Liver (tissue), 9 donors: ENCODE data around the gene SUMO1. TPM values are rescaled to one million over a fixed set of nuclear protein-coding genes. Genes with fewer than 3 reads are reported as not detected.

Source experiments
- DNase-seq: peaks from one replicate; pipeline ENCODE4 v3.0.0-alpha.2; 2017; ENCODE audit warnings: low spot score
- H3K27ac ChIP-seq, 2 donors: one replicate each; pipeline ENCODE4 v1.7.0; 2013; ENCODE audit warnings: inconsistent platforms in 2 of 2, low read length in 2 of 2, control low read depth in 1 of 2, low read depth in 1 of 2, mild to moderate bottlenecking in 1 of 2
- H3K27me3 ChIP-seq, 4 donors: one replicate each; pipeline versions ENCODE4 v1.6.1 to v1.7.0; 2013; ENCODE audit warnings: low read length in 3 of 4, inconsistent platforms in 1 of 4, mild to moderate bottlenecking in 1 of 4, moderate library complexity in 1 of 4; ENCODE audit not compliant: control insufficient read depth in 4 of 4, insufficient read depth in 4 of 4
- H3K36me3 ChIP-seq, 4 donors: one replicate each; pipeline versions ENCODE4 v1.6.1 to v1.7.0; 2013; ENCODE audit warnings: low read length in 3 of 4, mild to moderate bottlenecking in 3 of 4, low read depth in 1 of 4, moderate library complexity in 1 of 4; ENCODE audit not compliant: control insufficient read depth in 4 of 4, insufficient read depth in 3 of 4
- H3K4me1 ChIP-seq, 4 donors: one replicate each; pipeline versions ENCODE4 v1.6.1 to v1.7.0; 2013; ENCODE audit warnings: low read length in 3 of 4, mild to moderate bottlenecking in 3 of 4, moderate library complexity in 1 of 4; ENCODE audit not compliant: control insufficient read depth in 4 of 4, insufficient read depth in 4 of 4
- H3K4me3 ChIP-seq, 3 donors: one replicate each; pipeline versions ENCODE4 v1.6.1 to v1.7.0; 2013; ENCODE audit warnings: low read length in 3 of 3, control low read depth in 1 of 3, low read depth in 1 of 3, mild to moderate bottlenecking in 1 of 3
- H3K9ac ChIP-seq, 2 donors: one replicate each; pipeline ENCODE4 v1.7.0; 2013; ENCODE audit warnings: low read length in 2 of 2, mild to moderate bottlenecking in 2 of 2, moderate library complexity in 2 of 2, control low read depth in 1 of 2, low read depth in 1 of 2
- H3K9me3 ChIP-seq, 4 donors: one replicate each; pipeline versions ENCODE4 v1.6.1 to v1.7.0; 2013; ENCODE audit warnings: low read length in 3 of 4; ENCODE audit not compliant: control insufficient read depth in 4 of 4
- EGR1 ChIP-seq, 2 donors: IDR thresholded peaks; 2 replicates each; pipeline ENCODE4 v1.6.1; 2016 to 2018; ENCODE audit warnings: antibody characterized with exemption in 2 of 2, low read depth in 2 of 2
- FOXA1 ChIP-seq: IDR thresholded peaks from 2 replicates; pipeline ENCODE4 v1.6.1; 2016; ENCODE audit warnings: antibody characterized with exemption
- FOXA2 ChIP-seq: IDR thresholded peaks from 2 replicates; pipeline ENCODE4 v1.6.1; 2016; ENCODE audit warnings: antibody characterized with exemption
- HNF4A ChIP-seq, 2 donors: conservative IDR thresholded peaks; 2 replicates each; pipeline ENCODE4 v1.6.1; 2016; ENCODE audit warnings: antibody characterized with exemption in 2 of 2, mild to moderate bottlenecking in 2 of 2
- HNF4G ChIP-seq: IDR thresholded peaks from 2 replicates; pipeline ENCODE4 v1.6.1; 2016; ENCODE audit warnings: antibody characterized with exemption
- JUND ChIP-seq, 2 donors: IDR thresholded peaks; 2 replicates each; pipeline ENCODE4 v1.6.1; 2016; ENCODE audit warnings: antibody characterized with exemption in 2 of 2
- MAX ChIP-seq: IDR thresholded peaks from 2 replicates; pipeline ENCODE4 v1.6.1; 2016; ENCODE audit warnings: antibody characterized with exemption
- NR2F2 ChIP-seq: IDR thresholded peaks from 2 replicates; pipeline ENCODE4 v1.6.1; 2016; ENCODE audit warnings: antibody characterized with exemption
- REST ChIP-seq: IDR thresholded peaks from 2 replicates; pipeline ENCODE4 v1.6.1; 2016; ENCODE audit warnings: antibody characterized with exemption, mild to moderate bottlenecking
- RXRA ChIP-seq, 2 donors: IDR thresholded peaks; 2 replicates each; pipeline ENCODE4 v1.6.1; 2017 to 2018; ENCODE audit warnings: antibody characterized with exemption in 2 of 2, mild to moderate bottlenecking in 1 of 2
- SP1 ChIP-seq: IDR thresholded peaks from 2 replicates; pipeline ENCODE4 v1.6.1; 2018; ENCODE audit warnings: antibody characterized with exemption, mild to moderate bottlenecking
- TAF1 ChIP-seq: conservative IDR thresholded peaks from 2 replicates; pipeline ENCODE4 v1.6.1; 2016; ENCODE audit warnings: antibody characterized with exemption, mild to moderate bottlenecking
- YY1 ChIP-seq: IDR thresholded peaks from 2 replicates; pipeline ENCODE4 v1.6.1; 2016; ENCODE audit warnings: antibody characterized with exemption, mild to moderate bottlenecking
- WGBS: extraction: QIAGEN DNeasy Blood & Tissue Kit; methylation state at CpG from one replicate; pipeline ENCODE4 v1.1.7; 2013; 5-methylcytosine and 5-hydroxymethylcytosine counted together
- polyA plus RNA-seq, 2 donors: library from polyadenylated mRNA; stranded (reverse) in 1 of 2; unstranded in 1 of 2; fragments of 200-250 nt in 1 of 2; fragments of >200 nt in 1 of 2; fragmentation: Nextera tagmentation in 1 of 2; extraction: Ambion mirVana in 1 of 2; gene quantifications; one replicate each; pipeline versions ENCODE4 v1.2.1 to v1.2.3, GENCODE V29; 2013 to 2015
- total RNA-seq, 2 donors: library from RNA; depleted of rRNA; stranded (reverse); fragments of >200 nt; gene quantifications; one replicate each; pipeline ENCODE4 v1.2.3, GENCODE V29; 2014
- TF ChIP-seq, protein P1 (sequence below): IDR thresholded peaks from 2 replicates; pipeline ENCODE4 v1.6.1; 2016; ENCODE audit warnings: antibody characterized with exemption
- TF ChIP-seq, protein P2 (sequence below): fragments of 150-350 bp; IDR thresholded peaks from 2 replicates; pipeline ENCODE4 v1.5.1; 2017; ENCODE audit warnings: improper control_type of control experiment, low read depth, low read length; ENCODE audit not compliant: missing input control
- TF ChIP-seq, protein P3 (sequence below): IDR thresholded peaks from 2 replicates; pipeline ENCODE4 v1.6.1; 2016; ENCODE audit warnings: antibody characterized with exemption
- donor health status: healthy.
- donor health status: healthy.
- donor health status: healthy.
- donor health status: healthy.
- donor health status: healthy.

SUMO1 gene
- total and polyA plus RNA-seq, 4 donors: 42.7 to 139 (median 51.4) TPM

DNA sequence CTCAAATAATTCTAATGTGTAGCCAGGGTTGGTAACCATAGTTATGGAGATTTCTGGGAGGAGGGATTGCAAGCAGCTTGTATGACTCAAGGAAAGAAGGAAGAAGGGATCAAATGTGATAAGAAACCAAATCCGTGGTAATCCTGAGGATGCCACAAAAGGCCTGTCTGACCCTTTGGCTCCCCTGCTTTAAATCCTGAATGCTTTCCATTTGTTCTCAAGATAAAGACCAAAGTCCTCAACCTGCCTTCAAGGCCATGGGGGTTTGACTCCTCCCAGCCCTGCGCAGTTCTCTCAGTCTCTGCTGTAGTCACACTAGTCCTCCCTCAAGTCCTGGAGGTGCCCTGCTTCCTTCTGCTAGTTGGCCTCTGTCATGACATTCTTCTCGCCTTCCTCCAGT, 74.0 kb downstream of the SUMO1 start:
- Histone ChIP-seq H3K27ac (no peak overlapping the region), H3K9me3 (no peaks in the 10 kb centered on the region), H3K36me3 (no peaks in the 10 kb centered on the region), H3K27me3 (no peaks in the 10 kb centered on the region), H3K9ac (no peak overlapping the region), H3K4me3 (no peak overlapping the region), H3K4me1 (no peaks in the 10 kb centered on the region)
- TF ChIP-seq EGR1 (IDR thresholded peaks at IDR 0.05; ENCODE audit: low read depth in 2 of 2): no peak
- no peak for TF ChIP-seq SP1
- no peak for TF ChIP-seq YY1
- no peak for TF ChIP-seq TAF1
- TF ChIP-seq, protein P1, sequence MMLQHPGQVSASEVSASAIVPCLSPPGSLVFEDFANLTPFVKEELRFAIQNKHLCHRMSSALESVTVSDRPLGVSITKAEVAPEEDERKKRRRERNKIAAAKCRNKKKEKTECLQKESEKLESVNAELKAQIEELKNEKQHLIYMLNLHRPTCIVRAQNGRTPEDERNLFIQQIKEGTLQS: no peak
- DNase-seq: no peak
- WGBS: 71% methylated on average over 3 of the region's 3 CpGs

- Histone ChIP-seq H3K4me1 (no peaks in the 10 kb centered on the region), H3K36me3 (no peaks in the 10 kb centered on the region), H3K9me3 (no peaks in the 10 kb centered on the region), H3K27ac (no peak overlapping the region), H3K9ac (no peak overlapping the region), H3K27me3 (no peaks in the 10 kb centered on the region), H3K4me3 (no peak overlapping the region)
- TF ChIP-seq RXRA (IDR thresholded peaks at IDR 0.05): no peak
- TF ChIP-seq FOXA1: no peak
- TF ChIP-seq FOXA2: no peak
- TF ChIP-seq, protein P2, sequence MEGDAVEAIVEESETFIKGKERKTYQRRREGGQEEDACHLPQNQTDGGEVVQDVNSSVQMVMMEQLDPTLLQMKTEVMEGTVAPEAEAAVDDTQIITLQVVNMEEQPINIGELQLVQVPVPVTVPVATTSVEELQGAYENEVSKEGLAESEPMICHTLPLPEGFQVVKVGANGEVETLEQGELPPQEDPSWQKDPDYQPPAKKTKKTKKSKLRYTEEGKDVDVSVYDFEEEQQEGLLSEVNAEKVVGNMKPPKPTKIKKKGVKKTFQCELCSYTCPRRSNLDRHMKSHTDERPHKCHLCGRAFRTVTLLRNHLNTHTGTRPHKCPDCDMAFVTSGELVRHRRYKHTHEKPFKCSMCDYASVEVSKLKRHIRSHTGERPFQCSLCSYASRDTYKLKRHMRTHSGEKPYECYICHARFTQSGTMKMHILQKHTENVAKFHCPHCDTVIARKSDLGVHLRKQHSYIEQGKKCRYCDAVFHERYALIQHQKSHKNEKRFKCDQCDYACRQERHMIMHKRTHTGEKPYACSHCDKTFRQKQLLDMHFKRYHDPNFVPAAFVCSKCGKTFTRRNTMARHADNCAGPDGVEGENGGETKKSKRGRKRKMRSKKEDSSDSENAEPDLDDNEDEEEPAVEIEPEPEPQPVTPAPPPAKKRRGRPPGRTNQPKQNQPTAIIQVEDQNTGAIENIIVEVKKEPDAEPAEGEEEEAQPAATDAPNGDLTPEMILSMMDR: no peak
- no peak for TF ChIP-seq EGR1 (IDR thresholded peaks at IDR 0.05; ENCODE audit: low read depth in 2 of 2)
- no peak for TF ChIP-seq REST
- TF ChIP-seq YY1: no peak
- TF ChIP-seq JUND (IDR thresholded peaks at IDR 0.05): no peak
- TF ChIP-seq, protein P3, sequence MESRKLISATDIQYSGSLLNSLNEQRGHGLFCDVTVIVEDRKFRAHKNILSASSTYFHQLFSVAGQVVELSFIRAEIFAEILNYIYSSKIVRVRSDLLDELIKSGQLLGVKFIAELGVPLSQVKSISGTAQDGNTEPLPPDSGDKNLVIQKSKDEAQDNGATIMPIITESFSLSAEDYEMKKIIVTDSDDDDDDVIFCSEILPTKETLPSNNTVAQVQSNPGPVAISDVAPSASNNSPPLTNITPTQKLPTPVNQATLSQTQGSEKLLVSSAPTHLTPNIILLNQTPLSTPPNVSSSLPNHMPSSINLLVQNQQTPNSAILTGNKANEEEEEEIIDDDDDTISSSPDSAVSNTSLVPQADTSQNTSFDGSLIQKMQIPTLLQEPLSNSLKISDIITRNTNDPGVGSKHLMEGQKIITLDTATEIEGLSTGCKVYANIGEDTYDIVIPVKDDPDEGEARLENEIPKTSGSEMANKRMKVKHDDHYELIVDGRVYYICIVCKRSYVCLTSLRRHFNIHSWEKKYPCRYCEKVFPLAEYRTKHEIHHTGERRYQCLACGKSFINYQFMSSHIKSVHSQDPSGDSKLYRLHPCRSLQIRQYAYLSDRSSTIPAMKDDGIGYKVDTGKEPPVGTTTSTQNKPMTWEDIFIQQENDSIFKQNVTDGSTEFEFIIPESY: no peak
- TF ChIP-seq MAX: no peak
- TF ChIP-seq NR2F2: no peak
- TF ChIP-seq TAF1: no peak
- TF ChIP-seq HNF4G: no peak
- TF ChIP-seq HNF4A (conservative IDR thresholded peaks at IDR 0.05): no peak
- DNase-seq: no peak
- WGBS: 76% methylated on average over 8 of the region's 8 CpGs
Measured at GRCh38 chr2:202161151-202161835, 77.1 kb downstream of the SUMO1 start.
